Measurements from ENCODE around the gene JARID2.

DNA sequence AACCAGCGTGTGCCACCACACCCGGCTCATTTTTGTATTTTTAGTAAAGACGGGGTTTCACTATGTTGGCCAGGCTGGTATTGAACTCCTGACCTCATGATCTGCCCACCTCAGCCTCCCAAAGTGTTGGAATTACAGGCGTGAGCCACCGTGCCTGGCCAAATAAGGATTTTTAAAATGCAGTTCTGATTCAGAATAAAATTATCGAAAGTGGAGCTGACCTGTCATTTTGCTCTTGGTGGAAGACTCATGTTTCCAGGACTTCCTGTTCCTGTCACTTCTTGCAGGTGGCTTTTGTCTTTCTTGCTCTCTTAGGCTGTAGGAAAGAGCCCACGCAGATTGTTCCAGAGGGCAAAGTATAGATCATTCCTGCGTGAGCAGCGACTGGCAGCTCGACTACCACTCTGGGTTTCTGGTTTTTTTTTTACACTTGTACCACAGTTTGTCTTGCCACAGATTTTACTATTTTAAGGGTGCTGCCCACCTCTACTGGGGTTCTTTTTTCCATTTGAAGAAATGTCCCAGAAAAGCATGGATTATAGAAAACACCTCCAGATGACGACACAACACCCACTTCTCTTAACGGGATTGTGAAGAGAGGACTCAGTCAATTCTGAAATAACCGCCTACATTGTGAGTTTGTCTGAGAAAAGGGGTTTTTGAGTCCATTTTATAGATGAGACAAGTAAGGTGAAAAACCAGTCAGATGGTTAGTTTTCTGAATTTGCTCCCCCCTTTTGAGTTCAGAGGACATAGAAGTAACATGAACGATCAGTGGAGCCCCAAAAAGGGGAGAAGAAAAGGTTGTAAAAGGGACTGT, 7.5 kb downstream of the JARID2 start:
- no peak for TF ChIP-seq CTCF (IDR thresholded peaks at IDR 0.05)
- TF ChIP-seq POLR2A (IDR thresholded peaks at IDR 0.05): no peak

Data from testis (tissue), 2 donors.